Medulla oblongata (tissue), 1 donor: Measurements from ENCODE around the gene PLA2G3.
A peak's percentile ranks its signal among the peaks of the same experiment; 100 is the strongest.
"Not testable (repeated sequence)": the region's sequence is repeated elsewhere in the genome, so short reads cannot be mapped to it uniquely, and the experiment has no call there.

Source experiments
- DNase-seq: peaks from one replicate; pipeline ENCODE4 v3.0.0-alpha.2; 2015; ENCODE audit errors: extremely low spot score

Gene PLA2G3

DNA sequence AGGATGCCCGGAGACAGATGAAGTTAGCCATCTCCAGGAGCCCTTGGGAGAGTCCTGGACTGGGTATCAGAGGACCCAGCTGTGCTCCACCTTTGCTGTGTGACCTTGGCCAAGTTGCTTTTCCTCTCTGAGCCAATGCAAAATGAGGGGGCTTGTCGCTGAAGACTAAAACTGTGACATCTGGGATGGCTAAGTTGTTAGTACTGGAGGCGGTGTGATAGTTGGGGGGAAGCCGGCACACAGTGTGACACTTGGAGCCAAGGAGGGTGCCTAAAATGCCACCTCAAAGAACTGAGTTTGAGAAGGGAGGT, 17.1 kb downstream of the PLA2G3 start:
- no peak for DNase-seq

DNA sequence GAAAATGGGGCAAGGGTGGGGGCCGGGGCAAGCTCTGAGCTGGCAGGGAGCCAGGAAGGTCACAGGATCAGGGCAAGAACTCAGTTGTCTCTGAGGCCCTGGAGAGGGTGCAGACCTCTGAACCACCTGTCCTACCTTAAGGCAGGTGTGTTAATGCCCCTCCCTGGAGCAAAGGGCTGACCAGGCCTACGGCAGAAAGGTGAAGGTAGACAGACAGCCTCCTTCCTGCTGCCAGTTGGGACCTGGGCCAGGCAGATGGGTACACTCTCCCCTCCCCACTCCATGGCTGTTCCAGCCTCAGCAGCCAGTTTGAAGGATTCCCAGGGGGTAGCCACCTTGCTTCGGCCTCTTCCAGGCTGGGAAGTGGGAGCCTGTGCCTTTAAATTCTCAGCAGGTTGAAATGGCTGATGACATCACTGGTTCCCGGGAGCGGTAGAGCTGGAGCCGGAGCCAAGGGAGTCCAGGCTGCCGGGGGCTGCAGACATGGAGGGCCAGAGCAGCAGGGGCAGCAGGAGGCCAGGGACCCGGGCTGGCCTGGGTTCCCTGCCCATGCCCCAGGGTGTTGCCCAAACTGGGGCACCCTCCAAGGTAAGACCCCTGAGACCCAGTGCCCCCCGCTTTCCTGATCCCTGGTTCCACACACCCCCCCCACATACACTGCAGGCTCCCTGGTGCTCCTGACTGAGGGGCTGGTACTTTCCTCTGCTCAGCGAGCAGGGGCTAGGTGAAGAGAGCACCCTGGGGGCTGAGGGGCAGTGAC, 17.6 kb downstream of the PLA2G3 start, which contains the start of gene INPP5J:
INPP5J (plus strand) TSS at position 435 of the 760 bp plus-strand sequence; CDS start at position 484, 49 bp downstream.
- peak; percentile 36 for DNase-seq

DNA sequence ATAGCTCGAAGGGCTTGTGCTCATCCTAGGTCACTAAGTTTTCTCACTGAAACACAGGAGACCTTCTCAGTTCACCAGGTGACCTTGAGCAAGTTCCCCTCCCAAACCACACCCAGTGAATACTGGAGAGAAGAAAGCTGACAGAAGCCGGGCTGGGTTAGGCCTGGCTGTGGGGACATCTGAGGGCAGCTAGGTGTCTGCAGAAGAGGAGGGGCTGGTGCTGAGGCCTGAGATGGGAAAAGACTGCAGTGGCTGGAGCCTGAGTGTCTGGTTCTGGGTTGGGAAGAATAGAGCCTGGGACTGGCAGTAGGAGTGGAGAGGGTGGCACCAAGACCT, 18.1 kb downstream of the PLA2G3 start:
- no peak for DNase-seq

DNA sequence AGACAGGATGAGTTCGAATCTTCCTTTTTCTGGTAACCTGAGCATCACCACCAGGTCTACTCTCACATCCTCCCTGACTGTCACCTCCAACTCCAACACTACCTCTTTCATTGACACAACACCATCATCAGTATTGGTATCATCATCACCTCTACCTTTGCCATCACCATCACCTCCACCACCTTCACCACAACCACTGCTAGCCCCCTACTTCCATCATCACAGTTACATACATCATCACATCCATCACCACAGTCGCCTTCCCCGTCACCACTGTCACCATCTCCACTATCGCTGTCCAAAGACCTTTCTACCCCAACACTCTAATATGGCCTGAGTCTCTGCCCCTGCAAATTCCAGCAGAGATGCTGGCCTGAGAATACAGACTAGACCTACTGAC, 18.9 kb downstream of the PLA2G3 start:
- no peak for DNase-seq

DNA sequence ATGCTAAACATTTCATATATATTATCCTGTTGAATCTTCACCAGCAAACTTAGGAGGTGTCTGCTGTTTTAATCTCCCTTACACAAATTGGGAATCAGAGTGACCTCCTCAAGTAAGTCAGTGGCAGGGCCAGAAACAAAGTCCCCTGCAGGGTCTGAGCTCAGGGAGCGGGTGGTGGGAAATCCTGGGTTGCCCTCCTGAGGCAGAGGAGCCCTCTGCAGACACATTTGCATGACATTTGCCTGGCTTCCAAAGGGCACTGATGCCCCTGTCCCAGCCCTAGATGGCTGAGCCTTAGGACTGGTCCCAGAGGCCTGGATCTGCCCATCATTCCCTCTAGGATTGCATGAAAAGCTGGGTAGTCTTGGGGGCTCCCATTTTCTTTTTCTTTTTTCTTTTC, 19.7 kb downstream of the PLA2G3 start:
- no peak for DNase-seq

DNA sequence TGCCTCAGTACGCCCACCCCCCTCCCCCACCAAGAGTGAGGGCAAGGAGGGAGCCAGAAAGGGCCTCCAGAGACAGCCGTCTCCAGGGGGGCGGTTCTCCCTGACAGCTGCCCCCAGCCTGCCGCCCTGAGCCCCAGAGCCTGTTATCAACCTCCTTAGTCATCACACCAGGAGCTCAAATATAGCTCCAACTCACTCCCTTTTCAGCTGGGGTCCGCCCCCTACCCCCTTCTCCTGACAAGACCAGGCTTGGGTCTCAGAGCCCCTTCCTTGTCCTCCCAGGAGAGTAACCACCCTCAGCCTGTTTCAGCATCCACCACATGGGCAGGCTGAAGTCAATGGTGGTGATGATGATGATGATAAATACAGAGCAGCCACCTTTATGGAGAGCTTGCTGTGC, 20.1 kb downstream of the PLA2G3 start:
- no peak for DNase-seq

DNA sequence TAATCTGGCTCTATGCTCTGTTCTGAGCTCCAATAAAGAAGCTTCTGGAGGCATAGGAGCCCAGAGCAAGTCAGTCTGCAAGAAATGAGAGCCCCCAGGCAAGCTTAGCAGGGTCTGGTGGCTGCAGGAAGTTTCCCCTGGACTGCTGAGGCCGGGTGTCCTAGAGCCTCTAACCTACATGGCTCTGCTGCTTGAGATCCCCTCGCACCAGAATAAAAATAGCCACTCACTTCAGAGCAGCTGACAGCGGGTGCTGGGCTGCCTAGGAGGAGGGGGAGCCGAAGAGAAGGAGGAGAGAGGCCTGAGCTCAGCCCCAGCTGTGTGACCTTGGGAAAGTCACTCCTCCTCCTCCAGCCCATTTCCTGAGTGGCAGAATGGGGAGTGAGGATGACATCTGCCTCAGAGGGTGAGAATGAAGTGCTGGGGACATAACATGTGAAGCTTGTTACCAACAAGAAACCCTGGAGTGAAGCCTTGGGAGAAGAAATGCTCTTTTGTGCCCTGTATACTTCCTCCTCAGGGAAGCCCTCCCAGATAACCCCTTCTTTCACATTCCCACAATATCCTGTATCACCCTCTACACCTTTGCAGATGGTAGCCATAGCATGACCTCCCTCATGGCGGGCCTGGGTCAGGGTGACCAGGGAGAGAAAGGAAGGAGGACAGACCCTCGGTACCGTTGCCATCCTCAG, 21.1 kb downstream of the PLA2G3 start:
- DNase-seq: no peak

DNA sequence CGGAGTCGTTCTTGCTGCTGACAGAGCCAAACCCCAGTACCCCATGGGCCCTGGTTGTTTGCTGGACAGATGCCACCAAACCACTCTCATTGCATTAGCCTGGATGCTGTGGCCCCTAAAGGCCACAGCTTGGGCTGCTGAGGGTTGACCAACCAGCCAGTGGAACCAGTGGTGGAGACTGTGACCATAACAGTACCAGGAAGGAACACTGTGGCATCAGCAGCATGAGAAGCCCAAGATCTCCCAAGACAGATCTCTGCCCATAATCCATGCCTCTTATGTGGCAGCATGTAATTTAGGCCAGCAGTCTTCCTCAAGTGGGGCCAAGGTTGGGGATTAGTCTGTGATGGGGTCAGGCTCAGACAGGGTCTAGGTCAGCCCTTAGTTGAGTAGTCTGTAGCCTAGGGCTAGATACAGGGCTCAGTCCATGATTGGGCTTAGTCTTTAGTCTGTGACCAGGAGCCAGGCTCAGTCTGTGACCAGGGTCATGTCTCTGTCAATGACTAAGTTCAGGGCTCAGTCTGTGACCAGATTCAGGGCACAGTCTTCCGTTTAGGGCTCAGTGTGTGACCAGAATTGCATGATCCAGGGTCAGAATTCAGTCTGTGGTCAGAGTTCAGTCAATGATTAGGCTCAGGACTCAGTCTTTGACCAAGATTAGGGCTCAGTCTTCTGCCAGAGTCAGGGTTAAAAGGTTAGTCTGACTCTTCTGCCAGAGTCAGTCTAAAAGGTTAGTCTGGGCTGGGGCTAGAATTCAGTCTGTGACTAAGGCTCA, 22.1 kb downstream of the PLA2G3 start:
- no peak for DNase-seq

DNA sequence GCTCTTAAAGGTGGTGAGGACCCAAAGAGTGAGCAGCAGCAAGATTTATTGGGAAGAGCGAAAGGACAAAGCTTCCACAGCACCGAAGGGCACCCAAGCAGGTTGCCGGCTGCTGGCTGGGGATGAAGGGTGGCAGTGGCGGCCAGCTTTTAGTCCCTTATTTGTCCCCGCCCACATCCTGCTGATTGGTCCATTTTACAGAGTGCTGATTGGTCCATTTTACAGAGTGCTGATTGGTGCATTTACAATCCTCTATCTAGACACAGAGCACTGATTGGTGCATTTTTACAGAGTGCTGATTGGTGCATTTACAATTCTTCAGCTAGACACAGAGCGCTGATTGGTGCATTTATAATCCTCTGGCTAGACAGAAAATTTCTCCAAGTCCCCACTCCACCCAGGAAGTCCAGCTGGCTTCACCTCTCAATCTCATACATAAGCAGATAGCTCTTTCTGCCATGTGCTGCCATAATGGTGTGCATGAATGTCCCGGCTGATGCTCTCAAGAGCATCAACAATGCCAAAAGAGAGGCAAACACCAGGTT, 27.7 kb downstream of the PLA2G3 start:
- not testable (repeated sequence) for DNase-seq

DNA sequence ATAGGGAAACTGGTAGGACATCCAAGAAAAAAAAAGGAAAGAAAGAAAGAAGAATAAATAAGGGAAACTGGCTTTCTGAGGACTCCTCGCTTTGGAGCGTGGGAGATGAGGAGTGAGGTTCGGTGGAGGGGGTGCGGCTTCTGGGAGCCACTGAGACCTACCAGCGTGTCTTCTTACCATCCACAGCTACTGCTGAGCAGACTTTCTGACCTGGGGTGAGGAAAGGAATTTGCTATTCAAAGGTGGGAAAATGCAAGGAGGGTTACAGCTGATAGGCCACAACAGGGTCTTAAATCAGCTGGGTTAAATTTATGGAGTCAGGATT, 32.5 kb downstream of the PLA2G3 start:
- no peak for DNase-seq

DNA sequence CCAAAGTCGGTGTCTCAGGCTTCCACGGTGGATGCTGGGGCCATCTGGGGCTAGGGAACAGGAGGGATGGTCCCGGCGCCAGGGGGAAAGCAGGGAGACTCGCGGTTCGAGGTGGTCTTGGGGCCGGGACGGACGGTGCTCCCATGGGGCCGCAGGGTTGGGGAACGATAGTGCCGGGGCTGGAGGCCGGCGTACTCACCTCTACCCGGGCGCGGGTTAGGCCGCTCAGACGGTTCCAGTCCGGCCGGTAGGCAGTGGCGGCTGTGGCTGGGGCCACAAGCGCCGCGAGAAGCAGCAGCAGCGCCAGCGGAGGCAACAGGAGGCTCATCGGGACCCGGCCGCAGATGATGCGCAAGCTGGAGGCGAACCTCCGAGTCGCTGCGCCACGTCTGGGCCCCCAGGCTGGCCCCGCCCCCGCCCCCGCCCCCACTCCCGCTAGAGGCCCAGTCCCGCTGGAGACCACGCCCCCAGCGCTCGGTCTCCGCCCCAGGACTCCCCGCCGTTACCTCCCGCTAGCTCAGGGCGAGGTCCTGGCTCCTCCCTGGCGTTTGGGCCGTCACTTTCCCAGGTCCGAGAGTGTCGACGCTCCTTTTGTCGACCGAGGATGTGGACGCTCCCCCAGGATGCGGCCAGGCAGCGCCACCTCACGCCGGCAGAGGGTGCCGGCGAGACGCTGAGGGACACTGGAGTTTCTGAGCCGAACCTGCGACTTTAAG, 33.0 kb downstream of the PLA2G3 start, which contains the start of gene SELENOM:
SELENOM (minus strand) TSS at position 391 of the 716 bp plus-strand sequence; CDS start at position 328, 63 bp downstream.
- DNase-seq: peak; percentile 97

DNA sequence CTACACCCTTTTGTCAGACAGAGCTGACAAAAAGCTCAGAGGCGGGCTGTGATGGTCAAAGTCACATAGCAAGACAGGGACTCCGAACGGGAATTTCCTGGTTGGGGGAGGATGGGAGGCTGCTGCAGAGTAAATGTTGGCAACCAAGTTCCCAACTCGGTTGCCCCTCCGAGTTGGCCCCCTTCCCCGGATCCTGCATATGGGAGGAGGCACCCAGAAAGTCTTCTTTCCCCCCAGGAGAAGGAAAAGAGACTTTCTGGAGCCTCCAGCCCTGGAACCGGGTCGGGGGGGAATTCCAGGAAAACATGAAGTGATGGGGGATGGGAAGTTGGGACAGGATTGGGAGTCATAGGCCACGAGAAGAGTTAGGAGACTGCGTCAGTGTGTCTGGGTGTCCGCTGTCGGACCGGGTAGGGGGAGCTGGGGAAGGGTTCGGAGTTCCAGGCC, 33.6 kb downstream of the PLA2G3 start:
- no peak for DNase-seq

DNA sequence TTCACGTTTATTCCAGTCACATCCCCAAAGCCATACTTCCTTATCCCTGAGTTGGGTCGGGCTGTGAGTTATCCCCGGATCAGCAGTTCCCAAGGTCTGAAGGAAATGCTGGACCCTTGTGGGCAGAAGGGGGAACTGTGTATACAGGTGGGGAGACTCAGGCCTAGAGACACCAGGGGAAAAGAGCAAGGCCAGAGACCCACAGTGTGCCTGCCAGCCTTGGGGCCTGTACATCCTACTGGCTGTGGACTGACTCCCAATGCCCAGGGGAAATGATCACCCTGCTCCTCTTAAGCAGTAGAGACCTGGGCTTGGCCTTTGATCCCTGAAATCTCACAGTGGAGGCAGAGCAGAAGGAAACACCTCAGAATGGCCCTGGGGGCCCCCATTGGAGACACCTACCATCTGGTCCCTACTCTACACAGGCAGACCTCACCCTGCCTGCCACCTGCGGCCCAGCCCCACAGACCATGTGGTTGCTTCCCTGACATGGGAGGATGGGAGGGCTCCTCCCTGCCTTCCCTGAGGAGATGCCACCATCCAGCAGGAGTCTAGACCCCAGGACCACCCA, 34.2 kb downstream of the PLA2G3 start:
- DNase-seq: no peak

DNA sequence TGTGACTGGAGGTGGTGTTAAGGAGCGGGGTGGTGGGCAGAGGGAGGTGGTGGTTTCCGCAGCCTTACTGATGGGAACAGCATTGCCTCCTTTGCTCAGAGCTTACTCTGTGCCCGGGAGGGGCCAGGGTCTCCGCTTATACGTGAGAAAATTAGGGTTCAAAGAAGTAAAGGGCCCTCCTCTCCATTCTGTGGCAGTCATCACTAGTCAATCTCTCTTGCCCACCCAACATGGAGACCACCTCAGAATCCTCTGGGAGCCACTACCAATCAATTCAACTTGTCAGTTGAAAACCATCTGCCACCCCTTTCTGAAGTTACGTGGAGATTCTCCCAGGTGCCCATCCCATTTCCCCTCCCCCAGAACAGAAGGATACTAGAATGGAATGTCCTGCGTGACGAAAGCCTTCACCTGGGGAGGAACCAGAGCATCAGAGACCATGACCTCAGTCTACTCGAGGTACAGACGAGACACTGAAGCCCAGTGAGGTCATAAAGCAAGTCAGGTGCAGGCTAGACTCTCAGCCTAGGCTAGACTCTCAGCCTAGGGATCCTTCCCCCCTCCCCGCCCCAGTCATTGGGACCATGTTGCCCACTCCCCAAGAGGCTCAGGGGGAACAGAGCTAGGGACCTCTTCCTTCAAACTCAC, 34.9 kb downstream of the PLA2G3 start:
- no peak for DNase-seq

DNA sequence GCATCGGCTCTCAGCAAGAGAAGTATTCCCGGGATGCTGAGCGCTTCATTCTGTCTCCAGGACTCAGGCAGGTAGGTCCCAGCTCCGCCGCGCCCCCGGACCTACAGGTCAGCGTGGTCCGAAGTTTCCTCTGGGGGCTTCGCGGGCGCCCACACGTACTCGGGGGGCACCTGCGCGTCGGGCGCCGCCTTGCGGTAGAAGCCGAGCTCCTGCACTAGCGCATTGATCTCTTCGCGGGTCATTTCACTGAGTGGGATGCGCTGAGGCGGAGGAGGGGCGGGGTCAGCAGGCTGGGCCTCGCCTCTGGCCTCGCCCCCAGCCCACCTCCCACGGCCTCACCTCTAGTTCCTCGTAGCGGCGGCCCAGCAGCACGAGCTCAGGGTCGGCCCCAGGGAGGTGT, 35.4 kb downstream of the PLA2G3 start:
- DNase-seq: no peak

DNA sequence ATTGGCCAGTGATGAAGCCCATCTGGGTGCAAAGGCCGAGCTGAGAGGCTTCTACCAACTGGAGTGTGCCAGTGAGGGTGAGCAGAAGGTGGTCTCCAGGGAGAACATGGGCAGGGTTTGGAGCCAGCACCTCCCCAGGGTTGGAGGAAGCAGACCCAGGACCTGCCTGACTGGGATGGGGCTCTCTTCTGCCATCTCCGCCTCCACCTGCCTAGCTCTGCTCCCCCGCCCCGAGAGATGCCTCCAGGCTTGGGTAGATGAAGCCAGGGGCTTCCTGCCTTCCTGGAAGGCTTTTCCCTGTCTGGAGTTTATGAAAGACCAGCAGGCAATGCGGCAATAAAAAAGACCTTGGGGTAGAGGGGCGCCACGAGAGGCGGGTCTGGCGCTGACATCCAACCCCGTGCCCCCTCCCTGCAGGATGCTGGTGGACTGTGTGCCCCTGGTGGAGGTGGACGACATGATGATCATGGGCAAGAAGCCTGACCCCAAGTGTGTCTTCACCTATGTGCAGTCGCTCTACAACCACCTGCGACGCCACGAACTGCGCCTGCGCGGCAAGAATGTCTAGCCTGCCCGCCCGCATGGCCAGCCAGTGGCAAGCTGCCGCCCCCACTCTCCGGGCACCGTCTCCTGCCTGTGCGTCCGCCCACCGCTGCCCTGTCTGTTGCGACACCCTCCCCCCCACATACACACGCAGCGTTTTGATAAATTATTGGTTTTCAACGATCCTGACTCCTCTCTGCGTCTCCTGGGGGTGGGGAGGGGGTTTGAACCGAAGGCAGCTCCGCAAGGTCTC, 36.2 kb downstream of the PLA2G3 start:
- no peak for DNase-seq

DNA sequence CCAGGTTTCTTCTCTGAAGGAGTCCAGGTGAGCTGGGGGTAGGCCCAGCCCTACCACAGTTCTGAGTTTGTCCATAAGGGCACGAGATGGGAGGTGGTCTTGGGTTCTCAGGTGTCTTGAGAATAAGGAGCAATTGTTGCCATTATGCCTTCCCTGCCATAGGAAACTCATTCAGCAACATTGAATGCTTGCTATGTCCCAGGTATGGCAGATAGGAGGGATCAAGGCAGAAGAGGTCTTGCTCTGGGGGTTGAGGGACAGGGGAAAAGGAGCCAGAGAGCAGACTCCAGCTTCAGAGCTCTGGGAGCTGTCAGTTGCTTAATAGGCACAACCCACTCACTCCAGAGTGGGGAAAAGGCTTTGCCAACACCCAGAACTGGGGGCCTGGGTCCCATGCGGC, 37.2 kb downstream of the PLA2G3 start:
- DNase-seq: no peak

DNA sequence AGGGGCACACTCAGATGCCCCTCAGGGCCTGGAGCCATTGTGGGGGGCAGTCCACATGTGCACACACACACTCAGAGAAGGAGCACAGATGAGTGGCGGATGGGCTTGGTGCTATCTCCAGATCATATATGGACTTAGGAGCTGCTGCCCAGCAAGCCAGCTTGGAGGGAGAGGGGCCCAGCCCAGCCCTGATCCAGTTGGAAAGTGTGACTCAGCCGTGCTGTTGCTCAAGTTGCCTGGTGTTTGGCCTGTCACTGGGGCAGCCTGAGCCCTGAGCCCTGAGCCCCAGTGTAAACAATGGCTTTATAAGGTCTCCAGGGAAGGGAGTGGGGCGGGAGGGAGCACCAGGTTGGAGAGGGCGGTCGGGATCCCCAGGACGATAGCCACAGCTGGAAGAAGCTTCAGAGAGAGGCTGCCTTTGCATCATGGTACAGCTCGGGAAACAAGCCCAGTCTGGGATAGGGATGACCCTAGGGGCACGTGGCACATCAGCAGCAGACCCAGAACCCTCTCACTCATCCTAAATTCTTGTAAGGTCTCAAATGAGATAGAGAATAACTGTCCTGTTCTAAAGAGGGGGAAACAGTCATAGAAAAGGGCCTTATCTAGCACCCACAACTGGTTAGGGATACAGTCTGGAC, 37.7 kb downstream of the PLA2G3 start:
- no peak for DNase-seq

DNA sequence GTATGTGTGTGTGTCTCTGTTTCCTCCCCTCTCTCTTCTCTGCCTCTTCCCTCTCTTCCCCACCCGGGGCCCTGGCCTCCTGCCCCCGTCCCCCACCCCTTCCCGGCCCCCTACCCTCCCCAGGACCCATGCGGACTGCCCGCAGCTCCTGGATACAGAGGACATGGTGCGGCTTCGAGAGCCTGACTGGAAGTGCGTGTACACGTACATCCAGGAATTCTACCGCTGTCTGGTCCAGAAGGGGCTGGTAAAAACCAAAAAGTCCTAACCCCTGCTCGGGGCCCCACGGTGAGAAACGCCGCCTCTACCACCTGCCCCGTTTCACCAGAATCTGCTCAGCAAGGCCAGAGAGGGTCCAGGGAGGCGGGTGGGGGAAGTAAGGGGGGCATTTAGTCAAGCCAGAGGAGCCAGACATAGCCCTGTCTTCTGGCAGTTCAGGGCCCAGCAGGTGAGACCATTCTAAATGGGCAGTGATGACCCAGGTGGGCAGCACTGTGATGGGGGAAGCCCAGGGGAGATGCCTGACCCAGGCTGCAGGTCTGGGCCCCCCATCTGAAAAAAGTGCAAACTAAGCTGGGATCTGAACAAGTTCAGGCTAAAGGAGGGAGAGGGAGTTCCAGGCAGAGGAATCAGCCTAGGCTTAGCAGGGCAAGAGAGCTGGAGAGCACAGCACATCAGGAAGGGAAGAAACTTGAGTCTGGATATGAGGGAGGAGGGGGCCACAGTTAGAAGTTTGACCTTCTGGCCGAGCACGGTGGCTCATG, 39.4 kb downstream of the PLA2G3 start:
- DNase-seq: no peak
